ENCODE results near the gene PTPRJ.

The PTPRJ gene

GRCh38 chr11:47969401-47969800, 11.0 kb upstream of the PTPRJ start:
- no peak for DNase-seq (ENCODE audit: low read depth)

DNA sequence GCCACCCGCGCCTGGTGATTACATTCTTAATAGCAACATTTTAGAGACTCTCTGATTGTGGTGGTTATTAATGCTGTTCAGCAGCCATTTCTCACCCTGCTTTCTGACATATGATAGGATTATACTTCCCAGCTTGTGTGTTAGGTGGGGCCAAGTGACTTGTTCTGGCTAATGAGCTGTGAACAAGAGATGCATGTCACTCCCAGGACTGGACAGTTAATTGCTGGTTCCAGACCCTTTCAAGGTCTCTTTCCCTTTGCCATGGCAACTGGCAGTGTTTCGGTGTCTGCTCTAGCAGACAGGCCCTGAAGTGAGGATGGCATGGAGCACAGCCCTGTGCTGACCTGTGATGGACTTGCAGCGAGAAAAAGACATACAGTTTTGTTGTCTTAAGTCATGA, 8.9 kb upstream of the PTPRJ start:
- no peak for DNase-seq (ENCODE audit: low read depth)

- DNase-seq (ENCODE audit: low read depth), result no peak
These were observed 7.2 kb upstream of the PTPRJ start for GRCh38 chr11:47973173-47973572.

DNA sequence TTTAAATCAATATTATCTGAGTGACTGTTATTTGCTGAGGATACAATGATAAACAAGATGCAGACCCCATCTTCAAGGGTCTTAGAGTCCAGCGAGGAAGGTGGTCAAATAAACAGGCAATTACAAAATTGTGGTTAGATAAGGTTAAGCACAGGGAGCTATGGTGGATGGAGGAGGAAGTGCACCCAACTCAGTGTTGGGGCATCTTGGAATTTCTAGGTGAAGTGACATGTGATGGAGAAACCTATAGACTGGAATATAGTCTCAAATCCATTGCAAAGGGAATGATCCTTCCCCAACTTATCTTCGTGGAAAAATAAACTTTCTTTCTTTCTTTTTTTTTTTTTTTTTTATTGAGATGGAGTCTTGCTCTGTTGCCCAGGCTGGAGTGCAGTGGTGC, 3.4 kb upstream of the PTPRJ start:
- no peak for DNase-seq (ENCODE audit: low read depth)

GRCh38 chr11:47977623-47978022, 2.7 kb upstream of the PTPRJ start:
- DNase-seq (ENCODE audit: low read depth), result no peak

DNA sequence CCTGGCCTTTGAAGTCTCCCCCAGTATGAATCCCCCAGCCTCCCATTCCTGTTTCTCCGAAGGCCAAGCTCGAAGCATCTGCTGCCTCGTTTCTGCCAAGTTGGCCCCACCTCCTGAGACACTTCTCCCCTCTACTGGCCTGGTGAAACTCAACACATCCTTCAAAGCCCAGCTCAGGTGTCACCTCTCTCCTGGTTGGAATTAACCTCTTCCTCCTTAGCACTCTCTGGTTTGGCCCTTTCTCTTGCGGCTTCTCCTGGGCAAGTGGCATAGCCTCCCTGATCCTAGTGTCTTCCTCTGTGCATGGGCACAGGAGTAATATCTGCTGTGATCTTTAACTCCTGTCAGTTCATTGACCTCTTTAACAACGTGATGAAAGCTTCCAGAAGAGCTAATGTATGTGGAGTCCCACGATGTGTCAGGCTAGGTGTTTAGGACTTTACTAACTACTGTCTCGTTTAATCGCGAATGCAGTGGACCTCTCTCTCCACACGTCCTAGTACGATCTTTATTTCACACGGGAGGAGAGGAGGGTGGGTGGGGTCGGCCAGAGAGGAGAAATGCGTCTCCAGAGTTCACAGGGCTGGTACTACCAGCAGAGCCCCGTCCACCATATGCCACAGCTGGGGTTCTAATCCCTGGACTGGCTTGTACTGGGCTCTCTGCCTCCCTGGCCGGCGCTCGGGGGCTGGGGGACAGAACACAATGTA, 826 bp upstream of the PTPRJ start:
- no peak for DNase-seq (ENCODE audit: low read depth)

- no peak for DNase-seq (ENCODE audit: low read depth)
These were observed 705 bp downstream of the PTPRJ start for GRCh38 chr11:47980907-47981621.

DNA sequence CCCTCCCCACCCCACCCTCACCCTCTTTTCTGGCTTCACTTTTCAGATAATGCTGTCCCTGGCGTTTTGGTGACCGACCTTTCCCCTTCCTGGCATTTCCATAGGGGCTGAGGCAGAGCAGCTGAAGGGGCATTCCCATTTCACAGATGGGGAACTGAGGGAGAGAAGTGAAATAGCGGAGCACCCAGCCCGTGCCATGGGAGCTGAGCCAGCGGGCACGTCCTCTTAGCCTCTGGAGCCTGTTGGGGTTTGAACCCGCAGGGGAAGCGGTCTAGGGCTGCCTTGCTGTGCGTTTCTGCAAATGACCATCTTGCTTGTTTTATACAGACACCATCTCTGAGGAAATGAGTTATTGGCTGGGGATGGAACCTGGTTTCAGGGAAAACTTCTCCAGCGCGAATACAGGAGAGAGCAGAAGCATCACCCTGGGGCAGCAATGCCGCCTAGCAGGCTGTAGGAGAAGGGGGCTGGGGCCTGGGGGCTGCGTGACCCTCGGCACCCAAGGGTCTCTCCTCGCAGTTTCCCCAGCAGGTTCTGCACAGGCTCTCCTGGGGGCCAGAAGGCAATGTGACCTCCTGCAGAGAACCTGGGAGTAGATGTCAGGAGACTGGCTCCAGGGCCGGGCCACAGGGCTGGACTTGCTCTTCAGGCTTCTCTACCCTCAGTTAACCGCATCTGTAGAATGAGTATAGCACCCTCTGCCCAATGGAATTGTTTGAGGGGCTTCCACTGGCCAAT, 1.5 kb downstream of the PTPRJ start:
- no peak for DNase-seq (ENCODE audit: low read depth)

- DNase-seq (ENCODE audit: low read depth), result no peak
These were observed 2.3 kb downstream of the PTPRJ start for GRCh38 chr11:47982616-47983015.

- no peak for DNase-seq (ENCODE audit: low read depth)
These were observed 3.4 kb downstream of the PTPRJ start for GRCh38 chr11:47983464-47984397.

DNA sequence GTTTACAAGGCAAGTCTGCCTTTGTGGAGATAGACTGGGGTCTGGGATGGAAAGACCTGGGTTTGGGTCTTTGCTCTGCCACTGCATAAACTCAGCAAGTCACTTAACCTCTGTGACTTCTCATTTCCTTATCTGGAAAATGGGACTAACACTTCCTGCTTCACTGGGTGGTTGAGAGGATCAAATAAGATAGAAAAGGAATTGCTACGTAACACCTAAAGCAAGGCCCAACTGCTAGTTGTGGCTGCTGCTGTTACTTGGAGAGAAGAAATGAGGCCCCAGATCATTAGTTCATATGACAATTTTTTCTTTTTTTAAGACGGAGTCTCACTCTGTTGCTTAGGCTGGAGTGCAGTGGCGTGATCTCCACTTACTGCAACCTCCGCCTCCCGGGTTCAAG, 5.9 kb downstream of the PTPRJ start:
- DNase-seq (ENCODE audit: low read depth), result no peak

GRCh38 chr11:47986742-47987141, 6.4 kb downstream of the PTPRJ start:
- no peak for DNase-seq (ENCODE audit: low read depth)

GRCh38 chr11:47987310-47987709, 7.0 kb downstream of the PTPRJ start:
- no peak for DNase-seq (ENCODE audit: low read depth)

DNA sequence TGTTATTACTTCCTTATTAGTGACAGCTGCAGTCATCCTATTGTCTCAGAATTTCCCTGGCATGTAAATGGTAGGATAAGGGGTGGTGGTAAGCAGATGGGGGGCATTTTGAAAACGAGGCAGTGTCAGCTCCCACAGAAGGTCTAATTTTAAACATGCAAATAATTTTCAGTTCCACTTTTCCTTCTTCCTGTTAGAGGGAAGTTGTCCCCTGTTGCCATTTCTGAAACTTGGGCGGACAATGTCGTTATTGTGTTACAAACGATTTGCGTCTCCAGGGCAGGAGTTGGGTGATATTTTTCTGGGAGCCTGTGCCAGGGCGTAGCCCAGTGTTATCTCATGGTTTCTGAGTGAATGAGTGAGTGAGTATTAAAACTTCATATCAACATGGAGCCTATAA, 7.4 kb downstream of the PTPRJ start:
- DNase-seq (ENCODE audit: low read depth), result no peak

DNA sequence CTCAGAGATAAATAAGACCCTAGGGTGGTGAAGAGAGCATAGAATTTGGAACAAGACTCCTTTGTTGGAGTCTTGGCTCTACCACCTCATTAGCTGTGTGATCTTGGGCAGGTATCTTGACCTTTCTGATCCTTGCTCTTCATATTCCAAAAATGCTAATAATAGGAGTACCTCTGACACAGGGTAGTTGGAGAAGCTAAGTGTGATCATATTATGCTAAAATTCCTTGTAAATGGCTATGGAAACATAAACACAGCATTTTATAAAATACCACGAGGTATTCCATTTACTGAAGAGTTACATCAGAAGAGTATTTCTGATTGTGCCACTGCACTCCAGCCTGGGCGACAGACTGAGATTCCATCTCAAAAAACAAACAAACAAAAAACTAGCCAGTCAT, 9.4 kb downstream of the PTPRJ start:
- DNase-seq (ENCODE audit: low read depth), result no peak

DNA sequence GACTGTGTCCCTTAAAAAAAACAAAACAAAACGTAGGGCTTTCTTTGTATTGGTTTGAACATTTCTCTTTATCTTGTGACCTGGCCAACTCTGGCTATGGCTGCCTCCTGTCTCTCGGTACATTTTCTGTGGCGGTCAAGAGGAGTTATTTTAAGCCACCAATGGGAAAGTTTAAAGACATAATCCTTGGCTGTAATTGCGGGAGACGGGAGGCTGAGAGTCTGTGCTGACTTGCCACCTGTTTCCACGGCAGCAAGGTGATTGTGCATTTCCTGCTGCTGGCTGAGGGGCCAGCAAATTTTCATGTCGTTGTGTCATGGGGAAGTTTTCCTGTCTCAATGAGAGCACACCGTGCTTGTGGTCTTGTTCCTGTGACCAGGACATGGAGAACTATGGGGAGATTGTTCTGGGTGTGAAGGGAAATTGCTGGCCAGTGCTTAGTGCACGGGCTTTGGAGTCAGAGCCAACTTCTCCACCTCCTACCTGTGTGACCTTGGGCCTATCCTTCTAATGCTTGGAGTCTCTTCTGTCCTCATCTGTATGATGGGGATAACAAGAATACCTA, 11.0 kb downstream of the PTPRJ start:
- DNase-seq (ENCODE audit: low read depth), result no peak

GRCh38 chr11:47991894-47992293, 11.5 kb downstream of the PTPRJ start:
- DNase-seq (ENCODE audit: low read depth), result no peak

DNA sequence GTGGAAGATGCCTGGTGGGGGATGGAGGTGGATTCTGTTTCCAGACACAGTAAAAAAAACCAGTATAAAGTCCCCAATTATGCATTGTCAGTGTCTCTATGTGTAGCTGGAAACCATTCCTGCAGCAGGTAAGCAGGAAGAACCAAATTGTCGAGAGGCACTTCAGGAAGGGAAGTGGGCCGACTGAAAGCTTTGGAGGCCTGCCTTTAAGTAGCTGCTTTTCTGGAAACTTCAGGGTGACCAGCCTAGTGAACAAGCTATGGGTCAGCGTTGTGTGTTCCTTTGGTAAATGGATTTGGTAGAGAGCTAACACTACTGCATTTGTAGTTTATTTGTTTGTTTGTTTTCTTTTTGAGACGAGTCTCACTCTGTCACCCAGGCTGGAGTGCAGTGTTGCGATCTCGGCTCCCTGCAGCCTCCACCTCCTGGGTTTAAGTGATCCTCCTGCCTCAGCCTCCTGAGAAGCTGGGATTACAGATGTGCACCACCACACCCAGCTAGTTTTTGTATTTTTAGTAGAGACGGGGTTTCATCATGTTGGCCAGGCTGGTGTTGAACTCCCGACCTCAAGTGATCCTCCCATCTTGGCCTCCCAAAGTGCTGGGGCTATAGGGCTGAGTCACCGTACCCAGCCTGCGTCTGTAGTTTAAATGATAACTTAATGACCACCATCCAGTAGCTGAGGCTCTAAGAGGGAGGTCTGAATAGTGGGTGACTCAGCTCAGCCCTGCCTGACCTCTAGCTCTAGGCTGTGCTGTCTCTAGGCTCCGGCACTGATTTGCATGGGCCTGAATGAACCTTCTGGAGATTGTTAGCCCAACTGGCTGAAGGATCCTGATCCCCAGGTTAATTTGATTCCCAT, 12.8 kb downstream of the PTPRJ start:
- no peak for DNase-seq (ENCODE audit: low read depth)

DNA sequence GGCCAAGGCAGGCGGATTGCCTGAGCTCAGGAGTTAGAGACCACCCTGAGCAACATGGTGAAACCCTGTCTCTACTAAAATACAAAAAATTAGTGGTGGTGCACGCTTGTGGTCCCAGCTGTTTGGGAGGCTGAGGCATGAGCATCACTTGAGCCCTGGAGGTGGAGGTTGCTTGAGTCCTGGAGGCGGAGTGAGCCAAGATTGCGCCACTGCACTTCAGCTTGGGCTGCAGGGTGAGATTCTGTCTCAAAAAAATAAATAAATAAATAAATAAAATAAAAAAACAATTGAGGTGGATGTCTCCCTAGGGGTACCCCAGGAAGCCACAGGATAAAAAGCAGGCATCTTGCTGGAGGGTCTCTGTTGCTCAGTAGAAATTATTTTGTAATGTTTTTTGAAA, 14.1 kb downstream of the PTPRJ start:
- DNase-seq (ENCODE audit: low read depth), result no peak

DNA sequence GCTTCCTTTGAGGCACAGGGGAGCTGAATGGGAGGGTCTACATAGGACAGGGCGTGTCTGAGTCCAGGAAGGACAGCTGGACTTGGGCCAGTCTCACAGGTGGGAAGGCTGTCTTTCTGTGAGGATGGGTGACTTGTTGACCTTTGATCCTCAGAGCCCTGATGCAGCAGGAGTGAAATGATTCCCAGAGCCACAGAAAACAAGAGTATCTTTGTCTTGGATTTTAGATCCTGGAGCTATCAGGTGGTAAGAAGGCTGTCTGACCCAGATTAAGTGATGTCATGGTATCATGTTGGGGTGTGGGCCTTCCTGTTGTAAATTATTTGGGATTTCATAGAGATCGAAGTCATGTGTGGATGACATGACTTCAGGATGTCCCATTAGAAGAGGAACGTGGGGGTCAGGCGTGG, 15.0 kb downstream of the PTPRJ start:
- no peak for DNase-seq (ENCODE audit: low read depth)
